Tibial nerve (tissue), 4 donors: ENCODE data around the gene RAB14.

Experiments
- EP300 ChIP-seq, 2 donors: sonication (generic); formaldehyde crosslinking; IDR thresholded peaks; one replicate each; pipeline ENCODE4 v1.6.1; 2017; ENCODE audit warnings: antibody characterized with exemption in 2 of 2, mild to moderate bottlenecking in 1 of 2
- TF ChIP-seq, protein P1 (sequence below), 5 experiments: fragments of 200-600 bp in 3 of 5; fragments of 450-650 bp in 2 of 5; sonication (generic) in 3 of 5; IDR thresholded peaks; one replicate each; pipeline ENCODE4 v1.5.1; 2016 to 2019; ENCODE audit warnings: antibody characterized with exemption in 5 of 5, mild to moderate bottlenecking in 3 of 5, moderate library complexity in 2 of 5

DNA sequence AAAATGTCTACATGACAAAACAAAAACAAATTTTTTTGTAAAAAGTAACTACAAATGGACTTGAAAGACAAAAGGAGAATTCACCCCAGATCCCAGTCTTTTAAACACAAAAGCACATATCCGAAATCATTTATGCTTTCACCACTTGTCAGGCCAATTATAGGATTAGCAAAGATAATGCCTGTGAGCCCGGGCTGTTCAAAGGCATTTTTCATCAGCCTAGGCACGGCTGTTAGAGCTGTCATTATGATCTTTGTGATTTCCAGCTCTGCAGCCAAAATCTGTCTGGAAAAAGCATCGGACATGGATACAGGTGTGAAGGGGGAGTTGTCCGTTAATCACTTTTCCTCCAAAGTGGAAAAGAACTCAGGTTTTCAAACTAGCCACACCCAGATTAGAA, 23.6 kb upstream of the RAB14 start:
- TF ChIP-seq EP300 (IDR thresholded peaks at IDR 0.05): no peak
- TF ChIP-seq, protein P1, sequence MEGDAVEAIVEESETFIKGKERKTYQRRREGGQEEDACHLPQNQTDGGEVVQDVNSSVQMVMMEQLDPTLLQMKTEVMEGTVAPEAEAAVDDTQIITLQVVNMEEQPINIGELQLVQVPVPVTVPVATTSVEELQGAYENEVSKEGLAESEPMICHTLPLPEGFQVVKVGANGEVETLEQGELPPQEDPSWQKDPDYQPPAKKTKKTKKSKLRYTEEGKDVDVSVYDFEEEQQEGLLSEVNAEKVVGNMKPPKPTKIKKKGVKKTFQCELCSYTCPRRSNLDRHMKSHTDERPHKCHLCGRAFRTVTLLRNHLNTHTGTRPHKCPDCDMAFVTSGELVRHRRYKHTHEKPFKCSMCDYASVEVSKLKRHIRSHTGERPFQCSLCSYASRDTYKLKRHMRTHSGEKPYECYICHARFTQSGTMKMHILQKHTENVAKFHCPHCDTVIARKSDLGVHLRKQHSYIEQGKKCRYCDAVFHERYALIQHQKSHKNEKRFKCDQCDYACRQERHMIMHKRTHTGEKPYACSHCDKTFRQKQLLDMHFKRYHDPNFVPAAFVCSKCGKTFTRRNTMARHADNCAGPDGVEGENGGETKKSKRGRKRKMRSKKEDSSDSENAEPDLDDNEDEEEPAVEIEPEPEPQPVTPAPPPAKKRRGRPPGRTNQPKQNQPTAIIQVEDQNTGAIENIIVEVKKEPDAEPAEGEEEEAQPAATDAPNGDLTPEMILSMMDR (IDR thresholded peaks at IDR 0.05): no peak
